ENCODE measurements around the gene OSGEP. TPM values are rescaled to one million over a fixed set of nuclear protein-coding genes. Genes with fewer than 3 reads are reported as not detected.

The OSGEP gene
- total and polyA plus RNA-seq, 2 of the 13 experiments (the other 11 are each of a cell fraction or from before 2014, with no cell fraction given): 39.7 to 41.1 TPM

DNA sequence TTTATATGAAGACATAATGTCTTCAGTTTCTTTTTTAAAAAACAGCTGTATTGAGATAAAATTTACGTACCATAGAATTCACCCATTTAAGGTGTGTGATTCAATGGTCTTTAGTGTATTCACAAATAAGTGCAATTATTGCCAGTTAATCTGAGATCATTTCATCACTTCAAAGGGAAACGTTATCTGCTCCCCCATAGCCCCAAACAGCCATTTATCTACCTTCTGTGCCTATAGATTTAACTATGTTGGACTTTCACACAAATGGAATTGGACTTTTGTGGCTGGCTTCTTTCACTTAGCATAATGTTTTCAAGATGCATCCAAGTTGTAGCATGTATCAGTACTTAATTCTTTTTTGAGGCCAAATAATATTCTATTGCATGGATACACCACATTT, 24.3 kb upstream of the OSGEP start (continued):
- TF ChIP-seq ZNF558 (CRISPR knock-in tag; IDR thresholded peaks at IDR 0.05; ENCODE audit: borderline replicate concordance) (no peak), NCOA5 (CRISPR knock-in tag; IDR thresholded peaks at IDR 0.05) (no peak), ZNF563 (CRISPR knock-in tag; IDR thresholded peaks at IDR 0.05) (no peak), SRSF1 (optimal IDR thresholded peaks at IDR 0.05; ENCODE audit: low read depth, low read length) (no peak), ELF1 (CRISPR knock-in tag; IDR thresholded peaks at IDR 0.05) (no peak), ZNF264 (CRISPR knock-in tag; IDR thresholded peaks at IDR 0.05) (no peak), ZNF331 (CRISPR knock-in tag; IDR thresholded peaks at IDR 0.05) (no peak), ZBTB21 (CRISPR knock-in tag; IDR thresholded peaks at IDR 0.05) (no peak), JARID2 (CRISPR knock-in tag; IDR thresholded peaks at IDR 0.05; ENCODE audit: insufficient replicate concordance) (no peak), NFE2L2 (IDR thresholded peaks at IDR 0.05; ENCODE audit: low read length) (no peak), ZNF749 (CRISPR knock-in tag; IDR thresholded peaks at IDR 0.05; ENCODE audit: borderline replicate concordance) (no peak)
- TF ChIP-seq, protein P1, sequence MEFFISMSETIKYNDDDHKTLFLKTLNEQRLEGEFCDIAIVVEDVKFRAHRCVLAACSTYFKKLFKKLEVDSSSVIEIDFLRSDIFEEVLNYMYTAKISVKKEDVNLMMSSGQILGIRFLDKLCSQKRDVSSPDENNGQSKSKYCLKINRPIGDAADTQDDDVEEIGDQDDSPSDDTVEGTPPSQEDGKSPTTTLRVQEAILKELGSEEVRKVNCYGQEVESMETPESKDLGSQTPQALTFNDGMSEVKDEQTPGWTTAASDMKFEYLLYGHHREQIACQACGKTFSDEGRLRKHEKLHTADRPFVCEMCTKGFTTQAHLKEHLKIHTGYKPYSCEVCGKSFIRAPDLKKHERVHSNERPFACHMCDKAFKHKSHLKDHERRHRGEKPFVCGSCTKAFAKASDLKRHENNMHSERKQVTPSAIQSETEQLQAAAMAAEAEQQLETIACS (CRISPR knock-in tag; IDR thresholded peaks at IDR 0.05): no peak
- TF ChIP-seq, protein P2, sequence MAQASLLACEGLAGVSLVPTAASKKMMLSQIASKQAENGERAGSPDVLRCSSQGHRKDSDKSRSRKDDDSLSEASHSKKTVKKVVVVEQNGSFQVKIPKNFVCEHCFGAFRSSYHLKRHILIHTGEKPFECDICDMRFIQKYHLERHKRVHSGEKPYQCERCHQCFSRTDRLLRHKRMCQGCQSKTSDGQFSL (CRISPR knock-in tag; IDR thresholded peaks at IDR 0.05): no peak
- TF ChIP-seq, protein P3, sequence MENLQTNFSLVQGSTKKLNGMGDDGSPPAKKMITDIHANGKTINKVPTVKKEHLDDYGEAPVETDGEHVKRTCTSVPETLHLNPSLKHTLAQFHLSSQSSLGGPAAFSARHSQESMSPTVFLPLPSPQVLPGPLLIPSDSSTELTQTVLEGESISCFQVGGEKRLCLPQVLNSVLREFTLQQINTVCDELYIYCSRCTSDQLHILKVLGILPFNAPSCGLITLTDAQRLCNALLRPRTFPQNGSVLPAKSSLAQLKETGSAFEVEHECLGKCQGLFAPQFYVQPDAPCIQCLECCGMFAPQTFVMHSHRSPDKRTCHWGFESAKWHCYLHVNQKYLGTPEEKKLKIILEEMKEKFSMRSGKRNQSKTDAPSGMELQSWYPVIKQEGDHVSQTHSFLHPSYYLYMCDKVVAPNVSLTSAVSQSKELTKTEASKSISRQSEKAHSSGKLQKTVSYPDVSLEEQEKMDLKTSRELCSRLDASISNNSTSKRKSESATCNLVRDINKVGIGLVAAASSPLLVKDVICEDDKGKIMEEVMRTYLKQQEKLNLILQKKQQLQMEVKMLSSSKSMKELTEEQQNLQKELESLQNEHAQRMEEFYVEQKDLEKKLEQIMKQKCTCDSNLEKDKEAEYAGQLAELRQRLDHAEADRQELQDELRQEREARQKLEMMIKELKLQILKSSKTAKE (CRISPR knock-in tag; IDR thresholded peaks at IDR 0.05; ENCODE audit: borderline replicate concordance): no peak
